Kidney epithelial cell (primary cell): ENCODE measurements around the gene DUT. TPM values are rescaled to one million over a fixed set of nuclear protein-coding genes. Genes with fewer than 3 reads are reported as not detected.
A peak's percentile ranks its signal among the peaks of the same experiment; 100 is the strongest.

Experiments
- DNase-seq: peaks from one replicate; pipeline ENCODE4 v3.0.0-alpha.2; 2010; ENCODE audit warnings: low read depth
- H3K27me3 ChIP-seq: 2 replicates; pipeline ENCODE4 v1.6.0; 2011; ENCODE audit warnings: low read length; ENCODE audit not compliant: control insufficient read depth, insufficient read depth
- H3K36me3 ChIP-seq: 2 replicates; pipeline ENCODE4 v1.5.1; 2011; ENCODE audit warnings: low read length; ENCODE audit not compliant: control insufficient read depth, insufficient read depth
- H3K4me3 ChIP-seq: 2 replicates; pipeline ENCODE4 v1.5.1; 2011; ENCODE audit warnings: low read depth, mild to moderate bottlenecking, control low read depth, low read length
- total RNA-seq: library from RNA; depleted of rRNA; stranded (reverse); fragments of >200 nt; gene quantifications from 2 replicates; pipeline ENCODE4 v1.2.3, GENCODE V29; 2015
- TF ChIP-seq, protein P1 (sequence below): IDR thresholded peaks from 2 replicates; pipeline ENCODE4 v1.5.1; 2011; ENCODE audit warnings: mild to moderate bottlenecking, moderate library complexity, low read length, control low read depth, inconsistent platforms; ENCODE audit not compliant: insufficient read depth, poor library complexity, severe bottlenecking

The DUT gene
- total RNA-seq, 1 donor from 2014 or later: 79.3 TPM

DNA sequence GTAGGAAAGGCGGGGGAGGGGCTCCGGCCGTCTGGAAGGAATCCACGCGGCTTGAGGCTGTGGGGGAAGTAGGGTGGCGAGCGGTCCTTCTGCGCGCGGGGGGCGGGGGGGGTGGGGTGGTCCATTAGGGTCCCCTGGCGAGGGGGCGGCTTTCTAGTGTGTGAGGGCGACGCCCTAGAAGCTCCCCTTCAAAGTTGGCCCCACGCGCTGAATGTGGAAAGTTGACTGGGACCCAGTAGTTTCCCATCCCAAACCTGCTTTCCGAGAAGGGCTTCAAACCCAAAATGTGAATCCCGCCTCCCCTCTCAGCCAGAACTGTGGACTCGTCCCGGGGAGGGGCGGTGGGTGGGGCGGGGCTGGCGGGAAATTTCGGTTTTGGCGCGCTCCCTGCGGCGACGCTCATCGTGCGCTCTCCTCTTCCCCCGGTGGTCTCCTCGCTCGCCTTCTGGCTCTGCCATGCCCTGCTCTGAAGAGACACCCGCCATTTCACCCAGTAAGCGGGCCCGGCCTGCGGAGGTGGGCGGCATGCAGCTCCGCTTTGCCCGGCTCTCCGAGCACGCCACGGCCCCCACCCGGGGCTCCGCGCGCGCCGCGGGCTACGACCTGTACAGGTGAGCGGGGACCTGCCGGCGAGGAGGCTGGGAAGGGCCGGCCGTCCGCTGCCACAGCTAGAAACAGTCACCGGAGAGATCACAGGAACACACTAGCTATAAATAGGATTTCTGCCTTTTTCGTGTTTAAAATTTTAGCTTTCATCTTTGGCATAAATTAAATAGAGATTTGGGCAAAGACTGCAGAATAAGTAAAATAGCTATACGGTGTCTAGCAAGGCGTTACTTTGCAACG lies 790 bp downstream of the DUT start:
- no peak for DNase-seq
- Histone ChIP-seq H3K36me3 (peaks cover 3% of the 10 kb centered on the region), H3K4me3 (peak overlapping the region; percentile 99), H3K27me3 (no peaks in the 10 kb centered on the region)
- TF ChIP-seq, protein P1, sequence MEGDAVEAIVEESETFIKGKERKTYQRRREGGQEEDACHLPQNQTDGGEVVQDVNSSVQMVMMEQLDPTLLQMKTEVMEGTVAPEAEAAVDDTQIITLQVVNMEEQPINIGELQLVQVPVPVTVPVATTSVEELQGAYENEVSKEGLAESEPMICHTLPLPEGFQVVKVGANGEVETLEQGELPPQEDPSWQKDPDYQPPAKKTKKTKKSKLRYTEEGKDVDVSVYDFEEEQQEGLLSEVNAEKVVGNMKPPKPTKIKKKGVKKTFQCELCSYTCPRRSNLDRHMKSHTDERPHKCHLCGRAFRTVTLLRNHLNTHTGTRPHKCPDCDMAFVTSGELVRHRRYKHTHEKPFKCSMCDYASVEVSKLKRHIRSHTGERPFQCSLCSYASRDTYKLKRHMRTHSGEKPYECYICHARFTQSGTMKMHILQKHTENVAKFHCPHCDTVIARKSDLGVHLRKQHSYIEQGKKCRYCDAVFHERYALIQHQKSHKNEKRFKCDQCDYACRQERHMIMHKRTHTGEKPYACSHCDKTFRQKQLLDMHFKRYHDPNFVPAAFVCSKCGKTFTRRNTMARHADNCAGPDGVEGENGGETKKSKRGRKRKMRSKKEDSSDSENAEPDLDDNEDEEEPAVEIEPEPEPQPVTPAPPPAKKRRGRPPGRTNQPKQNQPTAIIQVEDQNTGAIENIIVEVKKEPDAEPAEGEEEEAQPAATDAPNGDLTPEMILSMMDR: no peak

DNA sequence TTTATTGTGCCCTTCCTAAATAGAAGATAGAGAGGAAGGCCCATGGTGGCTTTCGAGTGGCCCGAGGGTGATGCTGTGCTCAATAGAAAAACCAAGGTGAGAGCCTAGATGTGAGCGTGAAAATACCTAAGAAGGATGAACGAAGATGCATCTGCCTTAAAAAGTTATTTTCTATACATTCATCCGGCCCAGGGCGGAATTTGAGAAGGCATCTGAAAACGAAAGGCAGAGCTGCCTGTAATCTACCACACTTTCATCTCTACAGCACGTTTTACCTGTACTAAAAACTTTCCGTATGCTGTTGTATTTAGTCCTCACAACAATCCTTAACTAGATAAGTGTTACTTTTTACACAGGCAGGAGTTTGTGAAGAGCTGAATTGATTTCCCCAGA lies 1.4 kb downstream of the DUT start:
- TF ChIP-seq, protein P1: no peak
- Histone ChIP-seq H3K36me3 (peaks cover 3% of the 10 kb centered on the region), H3K4me3 (peak overlapping the region; percentile 99), H3K27me3 (no peaks in the 10 kb centered on the region)
- no peak for DNase-seq

DNA sequence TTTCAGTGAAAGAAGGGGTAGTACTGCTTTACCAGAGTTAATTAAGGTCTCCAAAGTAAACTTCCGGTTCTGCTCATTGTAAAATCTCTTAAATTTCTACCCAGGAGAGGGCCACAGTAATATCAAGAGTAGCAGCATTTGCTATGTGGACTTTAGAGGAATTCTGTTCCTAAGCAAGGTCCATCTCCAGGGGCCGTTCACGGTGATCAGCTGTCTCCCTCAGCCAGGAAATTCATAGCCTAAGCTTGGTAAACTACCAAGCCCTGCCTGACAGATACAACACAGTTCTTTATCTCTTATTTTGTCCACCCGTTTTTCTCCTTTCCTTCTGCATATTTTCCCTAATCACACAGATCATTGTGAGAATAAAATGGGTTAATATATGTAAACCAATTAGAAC lies 2.3 kb downstream of the DUT start:
- H3K4me3 ChIP-seq: peak overlapping the region; percentile 3
- TF ChIP-seq, protein P1: no peak
- DNase-seq: no peak
- H3K36me3 ChIP-seq: peaks cover 3% of the 10 kb centered on the region
- H3K27me3 ChIP-seq: no peaks in the 10 kb centered on the region

DNA sequence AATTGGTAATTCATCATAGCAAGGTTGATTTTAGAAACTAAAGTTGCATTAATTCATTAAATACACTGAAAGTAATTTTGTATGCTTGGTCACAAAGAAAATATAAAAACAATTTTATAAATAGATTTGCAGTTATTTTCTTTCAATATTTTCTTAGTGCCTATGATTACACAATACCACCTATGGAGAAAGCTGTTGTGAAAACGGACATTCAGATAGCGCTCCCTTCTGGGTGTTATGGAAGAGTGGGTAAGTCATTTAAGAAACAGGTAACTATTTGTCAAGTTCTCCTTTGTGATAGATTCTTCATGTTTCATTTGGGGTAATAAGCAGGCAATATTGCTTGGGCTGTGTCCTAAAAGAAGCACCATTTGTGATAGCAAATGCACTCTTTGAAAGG lies 3.0 kb downstream of the DUT start:
- no peak overlapping the region for H3K4me3 ChIP-seq
- TF ChIP-seq, protein P1: no peak
- H3K36me3 ChIP-seq: peaks cover 3% of the 10 kb centered on the region
- H3K27me3 ChIP-seq: no peaks in the 10 kb centered on the region
- DNase-seq: no peak

DNA sequence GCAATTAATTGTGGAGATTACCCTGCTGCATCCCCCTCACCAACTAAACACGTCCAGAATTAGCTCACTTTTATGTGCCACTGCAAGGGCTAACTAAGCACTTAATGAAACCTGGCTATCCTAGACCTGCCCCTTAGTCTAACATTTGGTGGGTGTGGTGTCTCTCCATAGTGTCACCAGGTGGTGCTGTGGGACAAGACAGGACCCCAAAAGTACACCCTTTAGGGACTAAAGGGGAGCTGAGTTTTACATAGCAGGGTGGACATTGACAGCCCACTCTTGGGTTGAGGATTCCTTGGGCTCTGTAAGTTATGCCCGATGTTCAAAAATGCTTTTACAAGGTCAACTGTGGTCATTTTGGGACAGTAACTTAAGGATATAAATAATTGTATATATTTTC lies 5.7 kb downstream of the DUT start:
- DNase-seq: no peak
- no peak overlapping the region for H3K4me3 ChIP-seq
- TF ChIP-seq, protein P1: peak; percentile 31
- peaks cover 3% of the 10 kb centered on the region for H3K36me3 ChIP-seq
- no peaks in the 10 kb centered on the region for H3K27me3 ChIP-seq

DNA sequence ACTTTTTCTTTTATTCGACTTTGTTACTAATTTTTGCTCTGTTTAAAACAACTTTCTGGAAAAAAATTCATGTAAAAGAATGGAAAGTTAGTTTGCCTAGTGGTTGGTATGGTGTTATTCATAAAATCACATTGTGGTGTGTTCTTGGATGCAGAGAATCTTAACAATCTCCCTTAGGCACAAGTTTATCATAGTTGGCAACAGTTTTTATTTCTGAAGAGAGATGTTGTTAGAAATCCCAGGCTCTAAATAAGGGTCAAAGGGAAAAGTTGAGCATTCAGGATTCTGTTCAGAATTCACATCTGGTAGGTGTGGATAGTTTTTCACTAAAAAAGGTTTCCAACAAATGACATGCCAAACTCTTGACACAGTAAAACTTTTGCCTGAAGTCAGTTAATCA lies 6.4 kb downstream of the DUT start:
- peaks cover 3% of the 10 kb centered on the region for H3K36me3 ChIP-seq
- TF ChIP-seq, protein P1: no peak
- H3K4me3 ChIP-seq: no peak overlapping the region
- DNase-seq: no peak
- no peaks in the 10 kb centered on the region for H3K27me3 ChIP-seq
